ENCODE measurements around the gene WDR19. TPM values are rescaled to one million over a fixed set of nuclear protein-coding genes. Genes with fewer than 3 reads are reported as not detected.

WDR19 gene
- total RNA-seq, 1 donor from 2014 or later, result 86.3 TPM

GRCh38 chr4:39243462-39243861 is 61.1 kb downstream of the WDR19 start:
- Histone ChIP-seq H3K9me3 (ENCODE audit: low read depth) (peaks cover 9% of the 10 kb centered on the region), H3K9ac (no peak overlapping the region), H3K27ac (no peak overlapping the region), H3F3A (ENCODE audit: low read depth) (no peaks in the 10 kb centered on the region), H3K4me2 (no peak overlapping the region), H3K36me3 (peaks cover 12% of the 10 kb centered on the region), H3K27me3 (no peaks in the 10 kb centered on the region), H3K4me1 (no peaks in the 10 kb centered on the region), H2AFZ (replicated peaks) (no peak overlapping the region), H3K79me2 (ENCODE audit: low read depth) (no peaks in the 10 kb centered on the region), H3K4me3 (no peak overlapping the region), H4K20me1 (ENCODE audit: low read depth) (no peaks in the 10 kb centered on the region)
- Mint-ChIP-seq H3K27me3 (ENCODE audit: insufficient read depth, low read depth) (no peaks in the 10 kb centered on the region), H3K36me3 (peaks cover 31% of the 10 kb centered on the region), H3K4me3 (no peak overlapping the region), H3K4me1 (no peaks in the 10 kb centered on the region), H3K9me3 (peaks cover 13% of the 10 kb centered on the region), H3K27ac (no peak overlapping the region)
- no peak for TF ChIP-seq EZH2phosphoT487 (IDR thresholded peaks at IDR 0.05)
- TF ChIP-seq EZH2 (IDR thresholded peaks at IDR 0.05), result no peak
- TF ChIP-seq CTCF (IDR thresholded peaks at IDR 0.05), result no peak
- no peak for DNase-seq (ENCODE audit: low spot score)

- Histone ChIP-seq H3K36me3 (peaks cover 14% of the 10 kb centered on the region), H3K9ac (no peak overlapping the region), H2AFZ (replicated peaks) (no peak overlapping the region), H3K79me2 (ENCODE audit: low read depth) (no peaks in the 10 kb centered on the region), H3K9me3 (ENCODE audit: low read depth) (no peaks in the 10 kb centered on the region), H3K27me3 (no peaks in the 10 kb centered on the region), H3F3A (ENCODE audit: low read depth) (no peaks in the 10 kb centered on the region), H3K4me2 (no peak overlapping the region), H3K27ac (no peak overlapping the region), H3K4me3 (no peak overlapping the region), H3K4me1 (no peaks in the 10 kb centered on the region), H4K20me1 (ENCODE audit: low read depth) (no peaks in the 10 kb centered on the region)
- TF ChIP-seq EZH2phosphoT487 (IDR thresholded peaks at IDR 0.05) (no peak), CTCF (IDR thresholded peaks at IDR 0.05) (peak; percentile 20), EZH2 (IDR thresholded peaks at IDR 0.05) (no peak)
- peaks cover 3% of the 10 kb centered on the region for H3K9me3 Mint-ChIP-seq
- H3K4me1 Mint-ChIP-seq, result no peaks in the 10 kb centered on the region
- no peak overlapping the region for H3K27ac Mint-ChIP-seq
- no peaks in the 10 kb centered on the region for H3K27me3 Mint-ChIP-seq (ENCODE audit: insufficient read depth, low read depth)
- no peak overlapping the region for H3K4me3 Mint-ChIP-seq
- peaks cover 29% of the 10 kb centered on the region for H3K36me3 Mint-ChIP-seq
- peak; percentile 10 for DNase-seq (ENCODE audit: low spot score)
Observed at GRCh38 chr4:39255266-39255665, 72.9 kb downstream of the WDR19 start.

- TF ChIP-seq EZH2phosphoT487 (IDR thresholded peaks at IDR 0.05) (no peak), EZH2 (IDR thresholded peaks at IDR 0.05) (no peak), CTCF (IDR thresholded peaks at IDR 0.05) (no peak)
- DNase-seq (ENCODE audit: low spot score), result no peak
- H3K4me3 ChIP-seq, result no peak overlapping the region
- no peak overlapping the region for H3K9ac ChIP-seq
- Mint-ChIP-seq H3K4me1 (no peaks in the 10 kb centered on the region), H3K27me3 (ENCODE audit: insufficient read depth, low read depth) (no peaks in the 10 kb centered on the region), H3K9me3 (no peaks in the 10 kb centered on the region), H3K27ac (no peak overlapping the region), H3K4me3 (no peak overlapping the region), H3K36me3 (peaks cover 29% of the 10 kb centered on the region)
- H3K36me3 ChIP-seq, result peaks cover 14% of the 10 kb centered on the region
- H3K27me3 ChIP-seq, result no peaks in the 10 kb centered on the region
- H2AFZ ChIP-seq (replicated peaks), result no peak overlapping the region
- no peaks in the 10 kb centered on the region for H4K20me1 ChIP-seq (ENCODE audit: low read depth)
- H3K79me2 ChIP-seq (ENCODE audit: low read depth), result no peaks in the 10 kb centered on the region
- H3K9me3 ChIP-seq (ENCODE audit: low read depth), result no peaks in the 10 kb centered on the region
- H3K27ac ChIP-seq, result no peak overlapping the region
- H3F3A ChIP-seq (ENCODE audit: low read depth), result no peaks in the 10 kb centered on the region
- no peaks in the 10 kb centered on the region for H3K4me1 ChIP-seq
- H3K4me2 ChIP-seq, result no peak overlapping the region
Observed at GRCh38 chr4:39255871-39256270, 73.5 kb downstream of the WDR19 start.

All from neural progenitor cell (in vitro differentiated cells).